Measurements from ENCODE around the gene CRELD2.

GRCh38 chr22:49968313-49968830 is 49.9 kb downstream of the CRELD2 start:
- no peak for TF ChIP-seq CTCF (IDR thresholded peaks at IDR 0.05)
- TF ChIP-seq SMC3 (IDR thresholded peaks at IDR 0.05) = no peak
- TF ChIP-seq REST (IDR thresholded peaks at IDR 0.05) = no peak
- TF ChIP-seq RFX5 (IDR thresholded peaks at IDR 0.05) = no peak
- TF ChIP-seq MAX (IDR thresholded peaks at IDR 0.05) = no peak
- no peak for TF ChIP-seq MAFK (IDR thresholded peaks at IDR 0.05; ENCODE audit: partially characterized antibody)
- TF ChIP-seq GATA3 (IDR thresholded peaks at IDR 0.05; ENCODE audit: borderline replicate concordance) = no peak
- TF ChIP-seq RAD21 (conservative IDR thresholded peaks at IDR 0.05 in 1 of 2, IDR thresholded peaks at IDR 0.05 in 1 of 2) = no peak
- TF ChIP-seq MAZ (IDR thresholded peaks at IDR 0.05; ENCODE audit: borderline replicate concordance, low read depth, low read length) = no peak
- TF ChIP-seq EP300 (IDR thresholded peaks at IDR 0.05) = no peak

Data from A549 (cell line).